HG02798 (cell line): ENCODE data around the gene ATP2C2.
"Not testable (repeated sequence)": the region's sequence is repeated elsewhere in the genome, so short reads cannot be mapped to it uniquely, and the experiment has no call there.

Experiments
- ATAC-seq: cut with Tn5 transposase; IDR thresholded peaks from one replicate; pipeline ENCODE4 v1.9.1; 2021; ENCODE audit warnings: mild to moderate bottlenecking; ENCODE audit not compliant: unreplicated experiment, poor library complexity

The ATP2C2 gene

GRCh38 chr16:84413244-84414004, 45.1 kb downstream of the ATP2C2 start:
- no peak for ATAC-seq

- ATAC-seq = no peak
Observed at GRCh38 chr16:84414789-84415326, 46.5 kb downstream of the ATP2C2 start.

DNA sequence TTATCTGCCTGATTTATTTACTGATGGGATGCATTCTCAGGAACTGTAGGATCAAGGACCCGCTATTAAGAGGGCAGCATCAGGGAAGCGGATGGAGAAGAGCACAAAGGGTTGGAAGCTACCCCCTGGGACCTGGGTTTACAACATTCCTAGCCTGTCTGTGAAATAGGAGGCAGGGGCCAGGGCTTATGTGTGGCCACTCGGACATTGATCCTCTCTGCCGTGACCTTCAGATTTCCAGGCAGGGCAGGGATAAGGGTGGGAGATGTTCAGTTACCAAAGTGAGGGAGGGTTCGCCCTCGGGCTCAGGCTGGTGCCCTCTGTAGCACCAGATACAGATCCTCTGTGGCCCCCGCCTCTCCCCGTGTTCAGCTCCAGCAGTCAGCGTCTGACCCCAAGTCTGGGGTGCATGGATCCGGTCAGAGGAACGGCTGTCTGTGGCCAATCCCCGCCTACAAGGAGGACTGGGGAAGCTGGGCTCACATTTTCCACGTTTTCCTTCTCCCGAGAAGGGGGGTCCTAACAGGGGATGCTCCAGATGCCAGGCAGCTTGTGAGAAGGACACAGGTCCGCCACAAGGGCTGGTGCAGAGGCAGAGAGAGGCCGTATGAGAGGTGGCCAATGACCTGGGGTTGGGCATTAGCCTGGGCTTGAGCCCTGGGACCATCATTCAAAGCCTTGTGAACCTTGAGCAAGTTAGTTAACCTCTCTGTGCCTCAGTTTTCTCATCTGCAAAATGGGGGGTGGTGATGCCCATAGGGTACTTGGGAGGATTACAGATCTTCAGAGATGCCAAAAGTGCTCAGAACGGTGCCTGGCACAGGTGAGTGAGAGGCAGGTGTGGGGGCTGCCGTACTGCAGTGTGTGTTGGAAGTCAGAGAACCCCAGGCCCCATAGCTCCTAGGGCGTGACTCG, 48.3 kb downstream of the ATP2C2 start:
- ATAC-seq = no peak

DNA sequence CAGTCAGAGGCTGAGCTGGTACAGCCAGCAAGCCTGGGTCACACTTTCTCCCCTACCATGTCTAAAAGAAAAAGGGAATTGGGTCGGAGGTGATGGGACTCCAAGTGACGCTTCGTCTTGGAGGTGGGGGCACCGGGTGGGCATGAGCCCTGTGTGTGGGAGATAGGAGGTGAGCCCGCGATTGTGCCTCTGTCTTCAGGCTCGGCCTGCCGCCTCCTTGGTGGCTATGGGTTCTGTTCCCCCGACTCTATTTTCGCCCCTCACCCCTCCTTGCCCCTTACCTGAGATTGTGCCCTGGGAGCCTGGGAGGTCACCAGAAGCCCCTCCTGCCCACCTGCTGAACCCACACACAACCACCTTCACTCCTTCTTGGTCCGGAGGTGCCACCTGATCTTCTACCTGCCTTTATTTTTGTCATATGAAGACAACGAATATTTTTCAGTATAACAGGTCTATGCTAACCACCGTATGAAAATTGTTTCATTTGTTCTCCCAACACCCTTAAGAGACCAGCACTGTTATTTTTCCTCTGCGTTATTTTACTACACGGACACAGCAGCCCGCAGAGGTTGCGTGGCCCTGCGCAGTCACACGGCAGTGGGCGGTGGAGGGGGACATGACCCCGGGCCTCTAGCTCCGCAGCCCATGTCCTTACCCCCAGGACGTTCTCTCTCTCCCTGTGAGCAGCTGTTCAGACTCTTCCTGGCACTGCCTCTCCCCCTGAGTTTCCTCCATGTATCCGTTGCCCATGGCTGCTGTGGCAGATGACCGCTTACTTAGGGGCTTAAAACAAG, 49.9 kb downstream of the ATP2C2 start:
- ATAC-seq = no peak

GRCh38 chr16:84419730-84420129, 51.4 kb downstream of the ATP2C2 start:
- no peak for ATAC-seq

- ATAC-seq = not testable (repeated sequence)
Observed at GRCh38 chr16:84420556-84420955, 52.2 kb downstream of the ATP2C2 start.

DNA sequence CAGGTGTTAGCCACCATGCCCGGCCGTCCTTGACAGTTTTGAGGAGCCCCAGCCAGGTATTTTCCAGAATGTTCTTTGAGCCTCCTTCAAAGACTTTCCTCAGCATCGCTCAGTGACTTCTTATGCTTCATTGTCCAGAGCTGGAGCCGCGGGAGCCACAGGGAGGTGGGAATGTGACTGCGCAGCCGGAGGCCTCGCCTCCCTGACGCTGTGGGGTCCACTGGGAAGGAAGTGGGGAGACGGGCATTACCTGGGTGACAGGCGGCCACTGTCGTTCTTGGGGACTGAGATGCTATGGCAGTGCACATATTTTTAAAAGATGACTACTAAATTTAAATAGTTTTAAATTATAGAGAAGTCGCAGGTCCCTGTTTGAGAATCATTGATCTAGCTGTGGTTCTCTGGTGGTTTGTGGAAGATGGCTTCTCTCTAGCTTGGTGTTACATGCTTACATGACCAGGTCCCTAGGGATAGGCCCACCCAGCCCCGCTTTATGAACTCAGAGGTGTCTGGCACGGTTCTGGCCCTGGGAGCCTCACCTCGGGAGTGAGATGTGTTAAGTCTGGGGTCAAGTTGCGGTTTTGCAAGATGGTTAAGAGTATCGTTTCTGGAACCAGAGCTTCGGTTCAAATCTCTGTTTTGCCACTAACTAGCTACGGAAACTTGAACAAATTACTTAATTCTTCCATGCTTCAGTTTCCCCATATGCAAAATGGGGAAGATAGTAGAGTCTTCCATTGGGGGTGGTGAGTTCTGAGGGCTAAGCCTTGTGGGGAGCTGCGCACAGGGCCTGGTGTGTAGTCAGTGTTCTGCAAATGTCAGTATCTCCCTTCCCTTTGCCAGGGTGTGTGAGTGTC, 53.0 kb downstream of the ATP2C2 start:
- no peak for ATAC-seq

DNA sequence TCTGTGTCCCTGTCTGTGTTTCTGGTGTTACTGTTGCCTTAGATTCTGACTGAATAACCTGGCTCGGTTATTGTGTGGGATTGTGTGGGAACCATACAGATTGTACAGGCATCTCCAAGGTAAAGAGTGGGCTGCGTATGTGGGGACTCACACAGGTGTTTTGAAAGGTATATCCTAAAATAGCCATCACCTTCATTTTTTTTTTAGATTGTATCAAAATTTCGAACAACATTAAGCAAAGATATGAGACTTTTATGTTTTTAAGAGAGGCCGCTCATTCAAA, 53.5 kb downstream of the ATP2C2 start:
- ATAC-seq = no peak

- ATAC-seq = no peak
Observed at GRCh38 chr16:84423416-84423837, 55.1 kb downstream of the ATP2C2 start.

- no peak for ATAC-seq
Observed at GRCh38 chr16:84425696-84426095, 57.4 kb downstream of the ATP2C2 start.

GRCh38 chr16:84426804-84427203, 58.5 kb downstream of the ATP2C2 start:
- no peak for ATAC-seq

- ATAC-seq = no peak
Observed at GRCh38 chr16:84427553-84427952, 59.2 kb downstream of the ATP2C2 start.

DNA sequence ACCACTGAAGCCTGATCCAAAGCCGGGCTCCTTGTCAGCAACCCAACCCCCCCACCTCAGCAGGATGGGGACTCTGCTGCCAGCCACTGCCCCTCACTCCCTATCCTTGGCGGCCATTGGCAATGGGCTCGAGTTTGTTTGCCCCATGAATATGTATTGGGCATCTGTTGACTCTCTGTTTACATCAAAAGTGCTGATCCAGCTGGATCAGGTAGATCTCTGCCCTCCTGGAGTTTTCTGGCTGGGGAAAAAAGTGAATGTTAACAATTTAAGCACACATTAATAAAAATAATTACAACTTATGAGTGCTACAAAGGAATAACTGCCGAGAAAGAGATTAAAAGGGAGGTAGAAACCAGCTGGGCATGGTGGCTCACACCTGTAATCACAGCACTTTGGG, 62.5 kb downstream of the ATP2C2 start:
- ATAC-seq = no peak

- no peak for ATAC-seq
Observed at GRCh38 chr16:84434800-84435199, 66.5 kb downstream of the ATP2C2 start.

DNA sequence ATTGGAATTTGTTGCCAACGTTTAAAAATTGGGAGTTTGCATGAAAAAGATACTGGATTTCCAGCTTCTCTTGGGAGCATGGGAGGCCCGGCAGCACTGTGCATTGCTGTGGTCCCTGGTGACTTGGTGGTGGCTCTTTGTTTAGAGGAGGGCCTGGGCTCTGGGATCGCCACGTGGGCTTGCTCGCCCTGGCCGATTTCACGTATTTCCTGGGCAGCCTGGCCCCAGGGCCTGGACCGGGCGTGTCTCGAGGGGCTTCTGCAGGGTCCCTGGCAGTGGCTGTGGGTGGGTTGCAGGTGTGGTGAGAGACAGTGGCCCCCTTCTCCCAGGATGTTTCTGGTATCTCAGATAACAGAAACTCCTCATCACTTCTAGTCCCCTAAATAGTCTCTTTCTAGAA, 67.9 kb downstream of the ATP2C2 start:
- ATAC-seq = no peak

DNA sequence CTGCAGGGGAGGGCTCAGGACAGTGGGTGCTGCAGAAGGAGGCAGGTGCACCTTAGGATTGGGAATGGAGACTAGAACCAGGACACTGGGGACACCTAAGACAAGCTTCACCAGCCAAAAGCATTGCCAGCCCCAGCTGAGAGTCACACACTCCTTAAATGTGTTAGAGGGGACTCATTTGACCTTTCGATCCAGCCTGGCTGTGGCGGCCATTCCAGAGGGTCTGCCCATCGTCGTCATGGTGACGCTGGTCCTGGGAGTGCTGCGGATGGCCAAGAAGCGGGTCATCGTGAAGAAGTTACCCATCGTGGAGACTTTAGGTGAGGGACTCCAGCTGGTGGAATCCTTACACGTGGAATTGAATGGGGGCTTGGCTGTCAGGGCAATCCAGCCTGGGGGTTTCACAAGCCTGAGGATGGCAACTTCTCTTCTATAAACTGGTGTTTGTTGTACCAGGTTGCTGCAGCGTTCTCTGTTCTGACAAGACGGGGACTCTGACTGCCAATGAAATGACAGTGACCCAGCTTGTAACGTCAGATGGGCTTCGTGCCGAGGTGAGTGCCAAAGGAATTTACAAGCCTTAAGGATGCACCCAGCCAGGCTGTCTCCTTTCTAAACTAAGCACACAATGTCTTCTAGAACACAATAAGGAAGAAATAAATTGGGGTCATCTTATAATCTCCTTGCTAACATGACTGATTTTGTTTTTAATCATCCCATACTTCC, 70.8 kb downstream of the ATP2C2 start:
- ATAC-seq = no peak

DNA sequence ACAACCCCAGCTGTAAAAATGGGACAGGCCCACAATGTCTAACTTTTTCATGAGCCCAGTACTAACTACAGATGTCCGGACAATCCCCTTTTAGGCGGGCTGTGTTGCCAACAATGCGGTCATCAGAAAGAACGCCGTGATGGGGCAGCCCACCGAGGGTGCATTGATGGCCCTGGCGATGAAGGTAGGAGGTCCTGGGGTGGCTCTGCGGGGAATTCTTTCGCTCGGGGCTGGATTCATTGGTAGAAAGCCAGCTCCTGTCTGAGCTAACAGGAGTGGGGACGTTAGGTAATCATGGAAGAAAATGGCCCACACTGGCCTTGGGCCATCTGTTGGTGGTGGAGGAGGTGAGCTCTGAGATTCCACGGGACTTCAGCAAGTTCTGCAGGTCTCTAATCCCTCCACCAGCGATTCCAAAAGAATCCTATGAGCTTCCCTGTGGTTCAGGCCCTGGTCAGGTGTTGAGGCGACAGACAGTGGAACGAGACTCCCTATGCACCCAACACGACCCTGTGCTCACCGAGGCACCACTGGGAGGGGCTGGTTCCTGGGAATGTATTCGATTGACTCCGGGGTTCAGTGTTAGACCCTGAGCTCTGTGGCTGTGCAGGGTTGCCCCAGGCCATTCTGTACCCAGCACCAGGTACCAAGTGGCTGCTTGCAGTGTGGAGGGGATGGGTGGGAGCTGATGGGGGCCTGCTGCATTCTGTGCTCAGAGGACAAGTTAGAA, 74.2 kb downstream of the ATP2C2 start:
- ATAC-seq = no peak

GRCh38 chr16:84443166-84443802, 74.9 kb downstream of the ATP2C2 start:
- ATAC-seq = no peak
